MM.1S (cell line): ENCODE results near the gene CCNF.

ENCODE experiments used
- DNase-seq: peaks from one replicate; pipeline ENCODE4 v3.0.0-alpha.2; 2015
- H2AFZ ChIP-seq: fragments of 300-600 bp; sonication (generic); 2 replicates; pipeline ENCODE4 v1.6.0; 2016; ENCODE audit warnings: antibody characterized with exemption, low read length
- H3F3A ChIP-seq: fragments of 300-600 bp; sonication (generic); 2 replicates; pipeline ENCODE4 v1.6.1; 2016; ENCODE audit warnings: mild to moderate bottlenecking, antibody characterized with exemption, low read length, moderate library complexity, mixed read lengths; ENCODE audit not compliant: insufficient read depth
- H3K27ac ChIP-seq: fragments of 300-600 bp; sonication (generic); 2 replicates; pipeline ENCODE4 v1.5.1; 2016; ENCODE audit warnings: mild to moderate bottlenecking, low read length
- H3K27me3 ChIP-seq: fragments of 300-600 bp; sonication (generic); replicated peaks from 2 replicates; pipeline ENCODE4 v1.6.0; 2016; ENCODE audit warnings: low read length; ENCODE audit not compliant: insufficient read depth
- H3K36me3 ChIP-seq: fragments of 300-600 bp; sonication (generic); replicated peaks from 2 replicates; pipeline ENCODE4 v1.6.1; 2016; ENCODE audit warnings: mild to moderate bottlenecking, low read length, mixed read lengths; ENCODE audit not compliant: insufficient read depth
- H3K4me1 ChIP-seq: fragments of 300-600 bp; sonication (generic); 2 replicates; pipeline ENCODE4 v1.6.1; 2016; ENCODE audit warnings: low read length, mixed read lengths
- H3K4me2 ChIP-seq: fragments of 300-600 bp; sonication (generic); 2 replicates; pipeline ENCODE4 v1.6.0; 2016; ENCODE audit warnings: low read depth, low read length
- H3K4me3 ChIP-seq: fragments of 300-600 bp; sonication (generic); 2 replicates; pipeline ENCODE4 v1.5.1; 2016; ENCODE audit warnings: low read length, mixed read lengths
- H3K79me2 ChIP-seq: fragments of 300-600 bp; sonication (generic); 2 replicates; pipeline ENCODE4 v1.6.1; 2016; ENCODE audit warnings: mixed run types, low read length, mixed read lengths
- H3K9ac ChIP-seq: fragments of 300-600 bp; sonication (generic); 2 replicates; pipeline ENCODE4 v1.6.1; 2016; ENCODE audit warnings: low read length, mixed read lengths
- H3K9me2 ChIP-seq: fragments of 300-600 bp; sonication (generic); replicated peaks from 2 replicates; pipeline ENCODE4 v1.6.1; 2016; ENCODE audit warnings: mild to moderate bottlenecking, low read length, mixed read lengths; ENCODE audit not compliant: insufficient read depth
- H3K9me3 ChIP-seq: fragments of 300-600 bp; sonication (generic); replicated peaks from 2 replicates; pipeline ENCODE4 v1.6.1; 2016; ENCODE audit warnings: mild to moderate bottlenecking, low read length, mixed read lengths; ENCODE audit not compliant: insufficient read depth
- H4K20me1 ChIP-seq: fragments of 300-600 bp; sonication (generic); 2 replicates; pipeline ENCODE4 v1.6.1; 2016; ENCODE audit warnings: mild to moderate bottlenecking, low read length, moderate library complexity, mixed read lengths; ENCODE audit not compliant: insufficient read depth
- CTCF ChIP-seq: fragments of 300-600 bp; sonication (generic); IDR thresholded peaks from 2 replicates; pipeline ENCODE4 v1.5.1; 2016; ENCODE audit warnings: antibody characterized with exemption, low read length, mixed read lengths
- EZH2 ChIP-seq: fragments of 300-600 bp; sonication (generic); optimal IDR thresholded peaks from 2 replicates; pipeline ENCODE3; 2017; ENCODE audit warnings: low read depth, mild to moderate bottlenecking, antibody characterized with exemption, low read length, mixed read lengths
- EZH2phosphoT487 ChIP-seq: fragments of 300-600 bp; sonication (generic); IDR thresholded peaks from 2 replicates; pipeline ENCODE4 v1.6.1; 2018; ENCODE audit warnings: antibody characterized with exemption, low read length

Gene CCNF

GRCh38 chr16:2492292-2492691 is 63.0 kb downstream of the CCNF start:
- Histone ChIP-seq H3K9me3 (no peaks in the 10 kb centered on the region), H3K27me3 (no peaks in the 10 kb centered on the region), H3K4me3 (no peak overlapping the region), H3F3A (no peaks in the 10 kb centered on the region), H3K27ac (no peak overlapping the region), H3K9me2 (no peaks in the 10 kb centered on the region), H3K79me2 (0 out of 2 replicates have a peak, but pooled peaks cover 4% of the 10 kb centered on the region), H3K9ac (no peak overlapping the region), H2AFZ (no peak overlapping the region), H3K4me1 (no peaks in the 10 kb centered on the region), H3K36me3 (no peaks in the 10 kb centered on the region), H4K20me1 (no peaks in the 10 kb centered on the region), H3K4me2 (no peak overlapping the region)
- no peak for TF ChIP-seq EZH2phosphoT487
- TF ChIP-seq CTCF, result no peak
- TF ChIP-seq EZH2, result no peak
- no peak for DNase-seq

GRCh38 chr16:2493605-2494004 is 64.4 kb downstream of the CCNF start:
- Histone ChIP-seq H3K9ac (no peak overlapping the region), H3K27ac (no peak overlapping the region), H3K4me1 (no peaks in the 10 kb centered on the region), H3K4me3 (no peak overlapping the region), H3F3A (no peaks in the 10 kb centered on the region), H3K79me2 (no peaks in the 10 kb centered on the region), H3K36me3 (no peaks in the 10 kb centered on the region), H3K4me2 (no peak overlapping the region), H3K9me3 (no peaks in the 10 kb centered on the region), H4K20me1 (no peaks in the 10 kb centered on the region), H2AFZ (no peak overlapping the region), H3K27me3 (no peaks in the 10 kb centered on the region), H3K9me2 (no peaks in the 10 kb centered on the region)
- TF ChIP-seq CTCF, result no peak
- no peak for TF ChIP-seq EZH2phosphoT487
- no peak for TF ChIP-seq EZH2
- no peak for DNase-seq

- no peak overlapping the region for H3K4me2 ChIP-seq
- no peak for TF ChIP-seq EZH2
- no peak for TF ChIP-seq EZH2phosphoT487
- no peak for TF ChIP-seq CTCF
- no peaks in the 10 kb centered on the region for H3F3A ChIP-seq
- no peak overlapping the region for H2AFZ ChIP-seq
- no peaks in the 10 kb centered on the region for H3K4me1 ChIP-seq
- no peaks in the 10 kb centered on the region for H3K9me2 ChIP-seq
- no peak for DNase-seq
- no peaks in the 10 kb centered on the region for H3K9me3 ChIP-seq
- H3K27me3 ChIP-seq, result no peaks in the 10 kb centered on the region
- H3K79me2 ChIP-seq, result no peaks in the 10 kb centered on the region
- H3K4me3 ChIP-seq, result no peak overlapping the region
- no peaks in the 10 kb centered on the region for H4K20me1 ChIP-seq
- no peaks in the 10 kb centered on the region for H3K36me3 ChIP-seq
- H3K9ac ChIP-seq, result no peak overlapping the region
- no peak overlapping the region for H3K27ac ChIP-seq
Measured at GRCh38 chr16:2494616-2495015, 65.4 kb downstream of the CCNF start.
